GM23338 (cell line): ENCODE measurements around the gene TTLL5. TPM values are rescaled to one million over a fixed set of nuclear protein-coding genes. Genes with fewer than 3 reads are reported as not detected.

Source experiments
- ATAC-seq: fragments of 200-7000 bp; cut with Tn5 transposase; 3 replicates; pipeline ENCODE4 v1.9.1; 2020
- DNase-seq: peaks from one replicate; pipeline ENCODE4 v3.0.0-alpha.2; 2015; ENCODE audit warnings: low spot score
- H2AFZ ChIP-seq: fragments of 200-600 bp; sonication (generic); 2 replicates; pipeline ENCODE4 v1.8.0; 2016; ENCODE audit warnings: antibody characterized with exemption, mild to moderate bottlenecking, moderate library complexity
- H3F3A ChIP-seq: fragments of 200-600 bp; sonication (generic); replicated peaks from 2 replicates; pipeline ENCODE4 v1.8.0; 2017; ENCODE audit warnings: antibody characterized with exemption, mixed run types, low read depth
- H3K27ac ChIP-seq: fragments of 200-600 bp; sonication (generic); 2 replicates; pipeline ENCODE4 v1.6.1; 2016; ENCODE audit warnings: low read depth
- H3K27me3 ChIP-seq: fragments of 200-600 bp; sonication (generic); 2 replicates; pipeline ENCODE4 v1.8.0; 2016; ENCODE audit warnings: mild to moderate bottlenecking, mixed run types, moderate library complexity; ENCODE audit not compliant: insufficient read depth
- H3K36me3 ChIP-seq: fragments of 200-600 bp; sonication (generic); 2 replicates; pipeline ENCODE4 v1.8.0; 2016; ENCODE audit warnings: mild to moderate bottlenecking; ENCODE audit not compliant: insufficient read depth
- H3K4me1 ChIP-seq: fragments of 200-600 bp; sonication (generic); 2 replicates; pipeline ENCODE4 v1.8.0; 2016; ENCODE audit warnings: mild to moderate bottlenecking, moderate library complexity; ENCODE audit not compliant: insufficient read depth
- H3K4me2 ChIP-seq: fragments of 200-600 bp; sonication (generic); 2 replicates; pipeline ENCODE4 v1.7.1; 2017; ENCODE audit warnings: mixed run types
- H3K4me3 ChIP-seq: fragments of 200-600 bp; sonication (generic); 2 replicates; pipeline ENCODE4 v1.6.1; 2016; ENCODE audit warnings: mixed run types
- H3K79me2 ChIP-seq: fragments of 200-600 bp; sonication (generic); replicated peaks from 2 replicates; pipeline ENCODE4 v1.8.0; 2017; ENCODE audit warnings: mild to moderate bottlenecking; ENCODE audit not compliant: insufficient read depth
- H3K9me2 ChIP-seq: fragments of 200-600 bp; sonication (generic); 2 replicates; pipeline ENCODE4 v1.8.0; 2017; ENCODE audit not compliant: insufficient read depth
- H4K20me1 ChIP-seq: fragments of 200-600 bp; sonication (generic); replicated peaks from 2 replicates; pipeline ENCODE4 v1.8.0; 2017; ENCODE audit warnings: mild to moderate bottlenecking; ENCODE audit not compliant: insufficient read depth
- H3K27ac Mint-ChIP-seq: 2 replicates; pipeline ENCODE4 v1.8.0; 2020; ENCODE audit warnings: inconsistent platforms, mild to moderate bottlenecking, moderate library complexity, mixed read lengths
- H3K27me3 Mint-ChIP-seq: 3 replicates; pipeline ENCODE4 v1.8.0; 2022; ENCODE audit warnings: low read depth, mild to moderate bottlenecking, moderate library complexity, mixed read lengths, inconsistent platforms; ENCODE audit not compliant: insufficient read depth, poor library complexity
- H3K36me3 Mint-ChIP-seq: 3 replicates; pipeline ENCODE4 v1.8.0; 2021; ENCODE audit warnings: low read depth, mild to moderate bottlenecking, inconsistent platforms, moderate library complexity, mixed read lengths
- H3K4me1 Mint-ChIP-seq: 3 replicates; pipeline ENCODE4 v1.8.0; 2020; ENCODE audit warnings: mild to moderate bottlenecking, inconsistent platforms, mixed read lengths
- H3K4me3 Mint-ChIP-seq: 3 replicates; pipeline ENCODE4 v1.8.0; 2021; ENCODE audit warnings: moderate library complexity, mild to moderate bottlenecking, inconsistent platforms, mixed read lengths
- H3K9me3 Mint-ChIP-seq: 3 replicates; pipeline ENCODE4 v1.8.0; 2020; ENCODE audit warnings: moderate library complexity, mild to moderate bottlenecking, inconsistent platforms, mixed read lengths
- CREB1 ChIP-seq: fragments of 250-450 bp; sonication (Bioruptor Pico); IDR thresholded peaks from 2 replicates; pipeline ENCODE4 v1.5.0; 2020; ENCODE audit warnings: low read depth, mild to moderate bottlenecking, moderate library complexity
- EZH2 ChIP-seq: fragments of 200-600 bp; sonication (generic); IDR thresholded peaks from one replicate; pipeline ENCODE4 v1.8.0; 2017; ENCODE audit warnings: antibody characterized with exemption, mild to moderate bottlenecking, low read depth; ENCODE audit not compliant: unreplicated experiment
- JUNB ChIP-seq: IDR thresholded peaks from one replicate; pipeline ENCODE4 v1.6.1; 2016; ENCODE audit warnings: antibody characterized with exemption; ENCODE audit not compliant: unreplicated experiment
- NANOG ChIP-seq: IDR thresholded peaks from 2 replicates; pipeline ENCODE4 v1.6.1; 2016; ENCODE audit warnings: antibody characterized with exemption, borderline replicate concordance
- POLR2AphosphoS5 ChIP-seq: IDR thresholded peaks from 2 replicates; pipeline ENCODE4 v1.6.1; 2016; ENCODE audit warnings: antibody characterized with exemption, low read depth
- STAT1 ChIP-seq: IDR thresholded peaks from one replicate; pipeline ENCODE4 v1.6.1; 2016; ENCODE audit warnings: antibody characterized with exemption; ENCODE audit not compliant: unreplicated experiment
- ZNF114 ChIP-seq: fragments of 250-450 bp; sonication (Bioruptor Pico); IDR thresholded peaks from 2 replicates; pipeline ENCODE4 v1.5.0; 2020; ENCODE audit warnings: mild to moderate bottlenecking, moderate library complexity
- ZNF331 ChIP-seq: fragments of 250-450 bp; sonication (Bioruptor Pico); IDR thresholded peaks from 2 replicates; pipeline ENCODE4 v1.5.0; 2020; ENCODE audit warnings: low read depth, mild to moderate bottlenecking, moderate library complexity
- polyA plus RNA-seq: library from polyadenylated mRNA; unstranded; fragments of >200 nt; fragmentation: Nextera tagmentation; extraction: Ambion mirVana; gene quantifications from 2 replicates; pipeline ENCODE4 v1.2.1, GENCODE V29; 2016
- total RNA-seq: library from RNA; depleted of rRNA; stranded (reverse); fragments of >200 nt; shearing (Covaris generic); gene quantifications from 2 replicates; pipeline ENCODE4 v1.2.3, GENCODE V29; 2014
- TF ChIP-seq, protein P1 (sequence below): IDR thresholded peaks from one replicate; pipeline ENCODE4 v1.6.1; 2018; ENCODE audit warnings: antibody characterized with exemption; ENCODE audit not compliant: unreplicated experiment
- TF ChIP-seq, protein P2 (sequence below), 2 experiments: fragments of 200-600 bp in 1 of 2; sonication (generic) in 1 of 2; conservative IDR thresholded peaks; 2 replicates each; pipeline versions ENCODE4 v1.5.1 to v1.6.1; 2016 to 2017; ENCODE audit warnings: antibody characterized with exemption in 2 of 2, low read depth in 2 of 2, mild to moderate bottlenecking in 2 of 2, moderate library complexity in 1 of 2
- TF ChIP-seq, protein P3 (sequence below): IDR thresholded peaks from 2 replicates; pipeline ENCODE4 v1.6.1; 2016; ENCODE audit warnings: antibody characterized with exemption
- TF ChIP-seq, protein P4 (sequence below): fragments of 250-450 bp; sonication (Bioruptor Pico); IDR thresholded peaks from 2 replicates; pipeline ENCODE4 v1.5.0; 2020; ENCODE audit warnings: mild to moderate bottlenecking, moderate library complexity

Gene TTLL5
- total and polyA plus RNA-seq, 2 experiments from 2014 or later: 33.5 to 35.4 TPM

DNA sequence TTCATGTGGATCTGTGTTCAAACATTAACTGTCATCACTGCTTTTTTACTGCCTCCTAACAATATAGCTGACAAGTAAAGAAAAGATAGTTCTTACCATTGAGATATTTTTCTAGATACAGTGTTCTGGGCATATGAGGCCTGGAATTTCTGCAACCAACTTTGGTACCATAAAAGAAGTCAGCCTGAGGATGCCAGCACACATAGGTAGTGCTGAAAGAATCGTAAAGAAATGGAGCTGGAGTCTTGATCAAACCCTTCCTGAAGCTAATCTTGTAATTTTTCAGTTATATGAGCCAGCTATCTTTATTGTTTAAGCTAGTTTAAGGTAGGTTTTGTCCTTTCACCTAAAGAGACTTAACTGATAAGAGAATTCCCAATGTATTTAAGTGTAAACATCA, 11.7 kb upstream of the TTLL5 start (continued):
- TF ChIP-seq, protein P1, sequence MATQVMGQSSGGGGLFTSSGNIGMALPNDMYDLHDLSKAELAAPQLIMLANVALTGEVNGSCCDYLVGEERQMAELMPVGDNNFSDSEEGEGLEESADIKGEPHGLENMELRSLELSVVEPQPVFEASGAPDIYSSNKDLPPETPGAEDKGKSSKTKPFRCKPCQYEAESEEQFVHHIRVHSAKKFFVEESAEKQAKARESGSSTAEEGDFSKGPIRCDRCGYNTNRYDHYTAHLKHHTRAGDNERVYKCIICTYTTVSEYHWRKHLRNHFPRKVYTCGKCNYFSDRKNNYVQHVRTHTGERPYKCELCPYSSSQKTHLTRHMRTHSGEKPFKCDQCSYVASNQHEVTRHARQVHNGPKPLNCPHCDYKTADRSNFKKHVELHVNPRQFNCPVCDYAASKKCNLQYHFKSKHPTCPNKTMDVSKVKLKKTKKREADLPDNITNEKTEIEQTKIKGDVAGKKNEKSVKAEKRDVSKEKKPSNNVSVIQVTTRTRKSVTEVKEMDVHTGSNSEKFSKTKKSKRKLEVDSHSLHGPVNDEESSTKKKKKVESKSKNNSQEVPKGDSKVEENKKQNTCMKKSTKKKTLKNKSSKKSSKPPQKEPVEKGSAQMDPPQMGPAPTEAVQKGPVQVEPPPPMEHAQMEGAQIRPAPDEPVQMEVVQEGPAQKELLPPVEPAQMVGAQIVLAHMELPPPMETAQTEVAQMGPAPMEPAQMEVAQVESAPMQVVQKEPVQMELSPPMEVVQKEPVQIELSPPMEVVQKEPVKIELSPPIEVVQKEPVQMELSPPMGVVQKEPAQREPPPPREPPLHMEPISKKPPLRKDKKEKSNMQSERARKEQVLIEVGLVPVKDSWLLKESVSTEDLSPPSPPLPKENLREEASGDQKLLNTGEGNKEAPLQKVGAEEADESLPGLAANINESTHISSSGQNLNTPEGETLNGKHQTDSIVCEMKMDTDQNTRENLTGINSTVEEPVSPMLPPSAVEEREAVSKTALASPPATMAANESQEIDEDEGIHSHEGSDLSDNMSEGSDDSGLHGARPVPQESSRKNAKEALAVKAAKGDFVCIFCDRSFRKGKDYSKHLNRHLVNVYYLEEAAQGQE: no peak
- TF ChIP-seq STAT1 (no peak), EZH2 (no peak), ZNF331 (CRISPR knock-in tag) (no peak), NANOG (no peak), JUNB (no peak), ZNF114 (CRISPR knock-in tag) (no peak), CREB1 (CRISPR knock-in tag) (no peak), POLR2AphosphoS5 (no peak)
- TF ChIP-seq, protein P2, sequence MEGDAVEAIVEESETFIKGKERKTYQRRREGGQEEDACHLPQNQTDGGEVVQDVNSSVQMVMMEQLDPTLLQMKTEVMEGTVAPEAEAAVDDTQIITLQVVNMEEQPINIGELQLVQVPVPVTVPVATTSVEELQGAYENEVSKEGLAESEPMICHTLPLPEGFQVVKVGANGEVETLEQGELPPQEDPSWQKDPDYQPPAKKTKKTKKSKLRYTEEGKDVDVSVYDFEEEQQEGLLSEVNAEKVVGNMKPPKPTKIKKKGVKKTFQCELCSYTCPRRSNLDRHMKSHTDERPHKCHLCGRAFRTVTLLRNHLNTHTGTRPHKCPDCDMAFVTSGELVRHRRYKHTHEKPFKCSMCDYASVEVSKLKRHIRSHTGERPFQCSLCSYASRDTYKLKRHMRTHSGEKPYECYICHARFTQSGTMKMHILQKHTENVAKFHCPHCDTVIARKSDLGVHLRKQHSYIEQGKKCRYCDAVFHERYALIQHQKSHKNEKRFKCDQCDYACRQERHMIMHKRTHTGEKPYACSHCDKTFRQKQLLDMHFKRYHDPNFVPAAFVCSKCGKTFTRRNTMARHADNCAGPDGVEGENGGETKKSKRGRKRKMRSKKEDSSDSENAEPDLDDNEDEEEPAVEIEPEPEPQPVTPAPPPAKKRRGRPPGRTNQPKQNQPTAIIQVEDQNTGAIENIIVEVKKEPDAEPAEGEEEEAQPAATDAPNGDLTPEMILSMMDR (conservative IDR thresholded peaks at IDR 0.05; ENCODE audit: low read depth in 2 of 2): no peak
- TF ChIP-seq, protein P3, sequence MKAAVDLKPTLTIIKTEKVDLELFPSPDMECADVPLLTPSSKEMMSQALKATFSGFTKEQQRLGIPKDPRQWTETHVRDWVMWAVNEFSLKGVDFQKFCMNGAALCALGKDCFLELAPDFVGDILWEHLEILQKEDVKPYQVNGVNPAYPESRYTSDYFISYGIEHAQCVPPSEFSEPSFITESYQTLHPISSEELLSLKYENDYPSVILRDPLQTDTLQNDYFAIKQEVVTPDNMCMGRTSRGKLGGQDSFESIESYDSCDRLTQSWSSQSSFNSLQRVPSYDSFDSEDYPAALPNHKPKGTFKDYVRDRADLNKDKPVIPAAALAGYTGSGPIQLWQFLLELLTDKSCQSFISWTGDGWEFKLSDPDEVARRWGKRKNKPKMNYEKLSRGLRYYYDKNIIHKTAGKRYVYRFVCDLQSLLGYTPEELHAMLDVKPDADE: no peak

DNA sequence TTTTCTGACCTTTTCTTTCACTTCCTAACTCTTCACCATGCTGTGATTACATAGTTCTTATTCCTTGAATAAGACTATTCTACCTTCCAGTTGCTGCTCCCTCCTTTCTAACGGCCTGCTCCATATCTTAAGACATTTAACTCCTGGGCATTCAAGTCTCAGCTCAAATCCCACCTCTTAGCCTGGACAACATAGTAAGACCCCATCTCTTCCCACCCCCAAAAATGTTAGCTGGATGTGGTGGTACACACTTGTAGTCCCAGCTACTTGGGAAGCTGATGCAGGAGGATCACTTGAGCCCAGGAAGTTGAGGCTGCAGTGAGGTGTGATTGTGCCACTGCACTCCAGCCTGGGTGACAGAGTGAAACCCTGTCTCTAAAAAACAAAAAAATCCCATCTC, 11.3 kb upstream of the TTLL5 start:
- TF ChIP-seq, protein P4, sequence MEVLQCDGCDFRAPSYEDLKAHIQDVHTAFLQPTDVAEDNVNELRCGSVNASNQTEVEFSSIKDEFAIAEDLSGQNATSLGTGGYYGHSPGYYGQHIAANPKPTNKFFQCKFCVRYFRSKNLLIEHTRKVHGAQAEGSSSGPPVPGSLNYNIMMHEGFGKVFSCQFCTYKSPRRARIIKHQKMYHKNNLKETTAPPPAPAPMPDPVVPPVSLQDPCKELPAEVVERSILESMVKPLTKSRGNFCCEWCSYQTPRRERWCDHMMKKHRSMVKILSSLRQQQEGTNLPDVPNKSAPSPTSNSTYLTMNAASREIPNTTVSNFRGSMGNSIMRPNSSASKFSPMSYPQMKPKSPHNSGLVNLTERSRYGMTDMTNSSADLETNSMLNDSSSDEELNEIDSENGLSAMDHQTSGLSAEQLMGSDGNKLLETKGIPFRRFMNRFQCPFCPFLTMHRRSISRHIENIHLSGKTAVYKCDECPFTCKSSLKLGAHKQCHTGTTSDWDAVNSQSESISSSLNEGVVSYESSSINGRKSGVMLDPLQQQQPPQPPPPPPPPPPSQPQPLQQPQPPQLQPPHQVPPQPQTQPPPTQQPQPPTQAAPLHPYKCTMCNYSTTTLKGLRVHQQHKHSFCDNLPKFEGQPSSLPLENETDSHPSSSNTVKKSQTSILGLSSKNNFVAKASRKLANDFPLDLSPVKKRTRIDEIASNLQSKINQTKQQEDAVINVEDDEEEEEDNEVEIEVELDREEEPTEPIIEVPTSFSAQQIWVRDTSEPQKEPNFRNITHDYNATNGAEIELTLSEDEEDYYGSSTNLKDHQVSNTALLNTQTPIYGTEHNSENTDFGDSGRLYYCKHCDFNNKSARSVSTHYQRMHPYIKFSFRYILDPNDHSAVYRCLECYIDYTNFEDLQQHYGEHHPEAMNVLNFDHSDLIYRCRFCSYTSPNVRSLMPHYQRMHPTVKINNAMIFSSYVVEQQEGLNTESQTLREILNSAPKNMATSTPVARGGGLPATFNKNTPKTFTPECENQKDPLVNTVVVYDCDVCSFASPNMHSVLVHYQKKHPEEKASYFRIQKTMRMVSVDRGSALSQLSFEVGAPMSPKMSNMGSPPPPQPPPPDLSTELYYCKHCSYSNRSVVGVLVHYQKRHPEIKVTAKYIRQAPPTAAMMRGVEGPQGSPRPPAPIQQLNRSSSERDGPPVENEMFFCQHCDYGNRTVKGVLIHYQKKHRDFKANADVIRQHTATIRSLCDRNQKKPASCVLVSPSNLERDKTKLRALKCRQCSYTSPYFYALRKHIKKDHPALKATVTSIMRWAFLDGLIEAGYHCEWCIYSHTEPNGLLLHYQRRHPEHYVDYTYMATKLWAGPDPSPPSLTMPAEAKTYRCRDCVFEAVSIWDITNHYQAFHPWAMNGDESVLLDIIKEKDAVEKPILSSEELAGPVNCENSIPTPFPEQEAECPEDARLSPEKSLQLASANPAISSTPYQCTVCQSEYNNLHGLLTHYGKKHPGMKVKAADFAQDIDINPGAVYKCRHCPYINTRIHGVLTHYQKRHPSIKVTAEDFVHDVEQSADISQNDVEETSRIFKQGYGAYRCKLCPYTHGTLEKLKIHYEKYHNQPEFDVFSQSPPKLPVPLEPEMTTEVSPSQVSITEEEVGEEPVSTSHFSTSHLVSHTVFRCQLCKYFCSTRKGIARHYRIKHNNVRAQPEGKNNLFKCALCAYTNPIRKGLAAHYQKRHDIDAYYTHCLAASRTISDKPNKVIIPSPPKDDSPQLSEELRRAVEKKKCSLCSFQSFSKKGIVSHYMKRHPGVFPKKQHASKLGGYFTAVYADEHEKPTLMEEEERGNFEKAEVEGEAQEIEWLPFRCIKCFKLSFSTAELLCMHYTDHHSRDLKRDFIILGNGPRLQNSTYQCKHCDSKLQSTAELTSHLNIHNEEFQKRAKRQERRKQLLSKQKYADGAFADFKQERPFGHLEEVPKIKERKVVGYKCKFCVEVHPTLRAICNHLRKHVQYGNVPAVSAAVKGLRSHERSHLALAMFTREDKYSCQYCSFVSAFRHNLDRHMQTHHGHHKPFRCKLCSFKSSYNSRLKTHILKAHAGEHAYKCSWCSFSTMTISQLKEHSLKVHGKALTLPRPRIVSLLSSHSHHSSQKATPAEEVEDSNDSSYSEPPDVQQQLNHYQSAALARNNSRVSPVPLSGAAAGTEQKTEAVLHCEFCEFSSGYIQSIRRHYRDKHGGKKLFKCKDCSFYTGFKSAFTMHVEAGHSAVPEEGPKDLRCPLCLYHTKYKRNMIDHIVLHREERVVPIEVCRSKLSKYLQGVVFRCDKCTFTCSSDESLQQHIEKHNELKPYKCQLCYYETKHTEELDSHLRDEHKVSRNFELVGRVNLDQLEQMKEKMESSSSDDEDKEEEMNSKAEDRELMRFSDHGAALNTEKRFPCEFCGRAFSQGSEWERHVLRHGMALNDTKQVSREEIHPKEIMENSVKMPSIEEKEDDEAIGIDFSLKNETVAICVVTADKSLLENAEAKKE (CRISPR knock-in tag): no peak
- TF ChIP-seq STAT1 (no peak), ZNF331 (CRISPR knock-in tag) (no peak), POLR2AphosphoS5 (no peak)
- Histone ChIP-seq H3K4me2 (no peak overlapping the region), H3K79me2 (no peaks in the 10 kb centered on the region), H3K9me2 (no peaks in the 10 kb centered on the region), H2AFZ (no peak overlapping the region), H3K4me3 (no peak overlapping the region), H4K20me1 (peaks cover 9% of the 10 kb centered on the region; the same call in 1 of the 2 replicates), H3K4me1 (no peaks in the 10 kb centered on the region), H3K36me3 (peaks cover 36% of the 10 kb centered on the region), H3K27ac (no peak overlapping the region), H3K27me3 (no peaks in the 10 kb centered on the region), H3F3A (no peaks in the 10 kb centered on the region)
- Mint-ChIP-seq H3K36me3 (peaks cover 53% of the 10 kb centered on the region), H3K27ac (no peak overlapping the region), H3K9me3 (no peaks in the 10 kb centered on the region; the same call in 1 of the 3 replicates), H3K4me1 (0 out of 3 replicates have a peak, but pooled peaks cover 3% of the 10 kb centered on the region), H3K4me3 (no peak overlapping the region), H3K27me3 (peaks cover 2% of the 10 kb centered on the region)
- no peak for ATAC-seq
- no peak for DNase-seq
